Mesenchymal stem cell (in vitro differentiated cells and primary cell): ENCODE data around the gene GALNT7.

Source experiments
- DNase-seq: peaks from one replicate; pipeline ENCODE4 v3.0.0-alpha.2; 2013
- H2AFZ ChIP-seq: one replicate; pipeline ENCODE4 v1.6.1; 2013; ENCODE audit warnings: low read depth, mild to moderate bottlenecking, control low read depth, inconsistent platforms, low read length, moderate library complexity
- H2AK5ac ChIP-seq: 2 replicates; pipeline ENCODE4 v1.6.1; 2013; ENCODE audit warnings: low read length, moderate library complexity, mild to moderate bottlenecking, inconsistent platforms; ENCODE audit not compliant: severe bottlenecking
- H2BK120ac ChIP-seq: one replicate; pipeline ENCODE4 v1.6.1; 2013; ENCODE audit warnings: low read depth, mild to moderate bottlenecking, inconsistent platforms, low read length, moderate library complexity
- H2BK12ac ChIP-seq, 2 experiments: one replicate each; pipeline ENCODE4 v1.6.1; 2013; ENCODE audit warnings: inconsistent platforms in 2 of 2, low read length in 2 of 2, mild to moderate bottlenecking in 2 of 2, moderate library complexity in 2 of 2, control low read depth in 1 of 2
- H2BK15ac ChIP-seq: one replicate; pipeline ENCODE4 v1.6.1; 2013; ENCODE audit warnings: mild to moderate bottlenecking, low read depth, inconsistent platforms; ENCODE audit not compliant: poor library complexity, severe bottlenecking
- H2BK5ac ChIP-seq: 2 replicates; pipeline ENCODE4 v1.6.1; 2013; ENCODE audit warnings: low read depth, mild to moderate bottlenecking, low read length, control low read depth, inconsistent platforms; ENCODE audit not compliant: poor library complexity, severe bottlenecking
- H3K14ac ChIP-seq, 2 experiments: one replicate each; pipeline ENCODE4 v1.6.1; 2013; ENCODE audit warnings: inconsistent platforms in 2 of 2, low read length in 2 of 2, control low read depth in 1 of 2, mild to moderate bottlenecking in 1 of 2, moderate library complexity in 1 of 2
- H3K18ac ChIP-seq, 2 experiments: one replicate each; pipeline ENCODE4 v1.6.1; 2013; ENCODE audit warnings: inconsistent platforms in 2 of 2, low read length in 2 of 2, control low read depth in 1 of 2, low read depth in 1 of 2, mild to moderate bottlenecking in 1 of 2
- H3K23ac ChIP-seq, 2 experiments: one replicate each; pipeline ENCODE4 v1.6.1; 2013; ENCODE audit warnings: inconsistent platforms in 2 of 2, low read length in 2 of 2, mild to moderate bottlenecking in 2 of 2, moderate library complexity in 2 of 2, control low read depth in 1 of 2
- H3K27ac ChIP-seq: 2 replicates; pipeline ENCODE4 v1.5.1; 2013; ENCODE audit warnings: mild to moderate bottlenecking, moderate library complexity, low read length, control low read depth, inconsistent platforms; ENCODE audit not compliant: poor library complexity, severe bottlenecking
- H3K27me3 ChIP-seq, 2 experiments: 2 replicates each; pipeline versions ENCODE4 v1.6.1 to v1.7.0; 2013; ENCODE audit warnings: low read length in 2 of 2, mild to moderate bottlenecking in 2 of 2, moderate library complexity in 2 of 2, control low read depth in 1 of 2, inconsistent platforms in 1 of 2; ENCODE audit not compliant: control insufficient read depth in 1 of 2, insufficient read depth in 1 of 2
- H3K36me3 ChIP-seq, 2 experiments: 2 replicates each; pipeline versions ENCODE4 v1.6.1 to v1.7.0; 2013; ENCODE audit warnings: low read length in 2 of 2, control low read depth in 1 of 2, inconsistent platforms in 1 of 2, low read depth in 1 of 2, mild to moderate bottlenecking in 1 of 2; ENCODE audit not compliant: insufficient read depth in 2 of 2, control insufficient read depth in 1 of 2
- H3K4ac ChIP-seq, 2 experiments: one replicate each; pipeline ENCODE4 v1.6.1; 2013; ENCODE audit warnings: inconsistent platforms in 2 of 2, low read length in 2 of 2, mild to moderate bottlenecking in 2 of 2, moderate library complexity in 2 of 2, control low read depth in 1 of 2, low read depth in 1 of 2
- H3K4me1 ChIP-seq: 2 replicates; pipeline ENCODE4 v1.6.1; 2013; ENCODE audit warnings: low read depth, low read length, control low read depth; ENCODE audit not compliant: control insufficient read depth, insufficient read depth
- H3K4me2 ChIP-seq: 2 replicates; pipeline ENCODE4 v1.6.1; 2013; ENCODE audit warnings: low read length, mild to moderate bottlenecking, inconsistent platforms; ENCODE audit not compliant: poor library complexity, severe bottlenecking
- H3K4me3 ChIP-seq, 2 experiments: 2 replicates each; pipeline versions ENCODE4 v1.5.1 to v1.7.0; 2013; ENCODE audit warnings: low read length in 2 of 2, mild to moderate bottlenecking in 2 of 2, control low read depth in 1 of 2, low read depth in 1 of 2; ENCODE audit not compliant: insufficient read depth in 1 of 2
- H3K79me1 ChIP-seq: replicated peaks from 2 replicates; pipeline ENCODE4 v1.6.1; 2013; ENCODE audit warnings: mild to moderate bottlenecking, control low read depth, low read length, inconsistent platforms; ENCODE audit not compliant: poor library complexity, severe bottlenecking
- H3K9ac ChIP-seq: 2 replicates; pipeline ENCODE4 v1.7.0; 2013; ENCODE audit warnings: mild to moderate bottlenecking, low read length, moderate library complexity
- H3K9me3 ChIP-seq: 2 replicates; pipeline ENCODE4 v1.7.0; 2013; ENCODE audit warnings: mild to moderate bottlenecking, low read length; ENCODE audit not compliant: control insufficient read depth
- H4K8ac ChIP-seq: one replicate; pipeline ENCODE4 v1.6.1; 2013; ENCODE audit warnings: inconsistent platforms, mild to moderate bottlenecking, low read length, moderate library complexity
- H4K91ac ChIP-seq: one replicate; pipeline ENCODE4 v1.6.1; 2013; ENCODE audit warnings: mild to moderate bottlenecking, low read length, inconsistent platforms
- WGBS: methylation state at CpG from one replicate; pipeline ENCODE4 v1.1.7; 2013; ENCODE audit warnings: mixed read lengths; 5-methylcytosine and 5-hydroxymethylcytosine counted together

Gene GALNT7

GRCh38 chr4:173362666-173363065 lies 194.1 kb downstream of the GALNT7 start:
- Histone ChIP-seq H3K79me1 (peaks cover 2% of the 10 kb centered on the region), H3K27me3 (no peaks in the 10 kb centered on the region), H3K4ac (no peak overlapping the region), H3K9me3 (no peaks in the 10 kb centered on the region), H4K8ac (no peak overlapping the region), H2AK5ac (no peak overlapping the region), H3K36me3 (no peaks in the 10 kb centered on the region), H3K4me1 (peaks cover 1% of the 10 kb centered on the region), H3K18ac (no peak overlapping the region), H3K4me2 (no peak overlapping the region), H2BK12ac (no peak overlapping the region), H3K27ac (no peak overlapping the region), H2BK5ac (no peak overlapping the region), H3K14ac (no peak overlapping the region), H3K23ac (no peak overlapping the region), H2BK15ac (no peak overlapping the region), H3K9ac (no peak overlapping the region), H4K91ac (no peak overlapping the region), H2BK120ac (no peak overlapping the region), H3K4me3 (no peak overlapping the region), H2AFZ (no peak overlapping the region)
- no peak for DNase-seq
- whole genome bisulfite sequencing: no CpG with 5 or more reads among the region's 3 CpGs

GRCh38 chr4:173365359-173365996 lies 196.9 kb downstream of the GALNT7 start:
- H2BK15ac ChIP-seq: no peak overlapping the region
- 100% methylated on average over 1 of the region's 2 CpGs for WGBS

GRCh38 chr4:173367285-173367684 lies 198.7 kb downstream of the GALNT7 start:
- Histone ChIP-seq H3K36me3 (no peaks in the 10 kb centered on the region), H3K23ac (no peak overlapping the region), H3K79me1 (peaks cover 2% of the 10 kb centered on the region), H3K18ac (no peak overlapping the region), H2AFZ (no peak overlapping the region), H2AK5ac (no peak overlapping the region), H4K91ac (no peak overlapping the region), H2BK120ac (no peak overlapping the region), H3K4ac (no peak overlapping the region), H3K9ac (no peak overlapping the region), H4K8ac (no peak overlapping the region), H3K14ac (no peak overlapping the region), H3K4me1 (peaks cover 1% of the 10 kb centered on the region), H2BK15ac (no peak overlapping the region), H3K27me3 (no peaks in the 10 kb centered on the region), H2BK12ac (no peak overlapping the region), H3K27ac (no peak overlapping the region), H2BK5ac (no peak overlapping the region), H3K9me3 (no peaks in the 10 kb centered on the region), H3K4me2 (no peak overlapping the region), H3K4me3 (peak overlapping the region in 1 of 2 experiments; percentile 48)
- no peak for DNase-seq

More at GRCh38 chr4:173365359-173365996, 196.9 kb downstream of the GALNT7 start:
- H2BK5ac ChIP-seq: no peak overlapping the region
- no peak overlapping the region for H3K4me2 ChIP-seq
- no peak overlapping the region for H4K8ac ChIP-seq
- H2AFZ ChIP-seq: no peak overlapping the region
- H2BK12ac ChIP-seq: no peak overlapping the region
- no peak overlapping the region for H3K14ac ChIP-seq
- H3K23ac ChIP-seq: no peak overlapping the region
- no peak overlapping the region for H3K9ac ChIP-seq
- no peaks in the 10 kb centered on the region for H3K27me3 ChIP-seq
- H3K18ac ChIP-seq: no peak overlapping the region
- no peak overlapping the region for H2AK5ac ChIP-seq
- no peak overlapping the region for H3K4ac ChIP-seq
- no peaks in the 10 kb centered on the region for H3K36me3 ChIP-seq
- H3K79me1 ChIP-seq: peaks cover 2% of the 10 kb centered on the region
- H3K4me3 ChIP-seq: no peak overlapping the region
- no peak for DNase-seq
- H3K9me3 ChIP-seq: no peaks in the 10 kb centered on the region
- H2BK120ac ChIP-seq: no peak overlapping the region
- peaks cover 1% of the 10 kb centered on the region for H3K4me1 ChIP-seq
- no peak overlapping the region for H4K91ac ChIP-seq
- H3K27ac ChIP-seq: no peak overlapping the region

- Histone ChIP-seq H3K27ac (no peak overlapping the region), H4K8ac (no peak overlapping the region), H4K91ac (no peak overlapping the region), H3K36me3 (no peaks in the 10 kb centered on the region), H2BK15ac (no peak overlapping the region), H3K14ac (no peak overlapping the region), H3K4me2 (no peak overlapping the region), H2AFZ (no peak overlapping the region), H3K4me1 (peaks cover 1% of the 10 kb centered on the region), H3K9me3 (no peaks in the 10 kb centered on the region), H2AK5ac (no peak overlapping the region), H3K4me3 (peak overlapping the region in 1 of 2 experiments; percentile 48), H3K23ac (no peak overlapping the region), H3K79me1 (peaks cover 3% of the 10 kb centered on the region), H2BK12ac (no peak overlapping the region), H3K9ac (peak overlapping the region; percentile 48), H3K4ac (no peak overlapping the region), H3K27me3 (no peaks in the 10 kb centered on the region), H2BK120ac (no peak overlapping the region), H3K18ac (no peak overlapping the region), H2BK5ac (no peak overlapping the region)
- 76% methylated on average over 4 of the region's 4 CpGs for WGBS
- DNase-seq: no peak
These were observed 199.3 kb downstream of the GALNT7 start for GRCh38 chr4:173367946-173368345.
